GM13976 (cell line): ENCODE measurements around the gene MPDU1.

Experiments used
- DNase-seq: peaks from one replicate; pipeline ENCODE4 v3.0.0; 2012; ENCODE audit warnings: low spot score
- in situ Hi-C: fragments of 300-500 bp; cut with MboI; formaldehyde crosslinking; loops from one replicate; pipeline ENCODE4 v1.12.0; 2022; ENCODE audit warnings: low sequenced_read_pairs, mixed read lengths, inconsistent platforms; ENCODE audit not compliant: unreplicated experiment
- TF ChIP-seq, protein P1 (sequence below): IDR thresholded peaks from 2 replicates; pipeline ENCODE4 v1.5.1; 2012; ENCODE audit warnings: borderline replicate concordance, mild to moderate bottlenecking; ENCODE audit not compliant: insufficient read depth; ENCODE audit errors: extremely low read depth, missing control alignments, control extremely low read depth

Gene MPDU1

DNA sequence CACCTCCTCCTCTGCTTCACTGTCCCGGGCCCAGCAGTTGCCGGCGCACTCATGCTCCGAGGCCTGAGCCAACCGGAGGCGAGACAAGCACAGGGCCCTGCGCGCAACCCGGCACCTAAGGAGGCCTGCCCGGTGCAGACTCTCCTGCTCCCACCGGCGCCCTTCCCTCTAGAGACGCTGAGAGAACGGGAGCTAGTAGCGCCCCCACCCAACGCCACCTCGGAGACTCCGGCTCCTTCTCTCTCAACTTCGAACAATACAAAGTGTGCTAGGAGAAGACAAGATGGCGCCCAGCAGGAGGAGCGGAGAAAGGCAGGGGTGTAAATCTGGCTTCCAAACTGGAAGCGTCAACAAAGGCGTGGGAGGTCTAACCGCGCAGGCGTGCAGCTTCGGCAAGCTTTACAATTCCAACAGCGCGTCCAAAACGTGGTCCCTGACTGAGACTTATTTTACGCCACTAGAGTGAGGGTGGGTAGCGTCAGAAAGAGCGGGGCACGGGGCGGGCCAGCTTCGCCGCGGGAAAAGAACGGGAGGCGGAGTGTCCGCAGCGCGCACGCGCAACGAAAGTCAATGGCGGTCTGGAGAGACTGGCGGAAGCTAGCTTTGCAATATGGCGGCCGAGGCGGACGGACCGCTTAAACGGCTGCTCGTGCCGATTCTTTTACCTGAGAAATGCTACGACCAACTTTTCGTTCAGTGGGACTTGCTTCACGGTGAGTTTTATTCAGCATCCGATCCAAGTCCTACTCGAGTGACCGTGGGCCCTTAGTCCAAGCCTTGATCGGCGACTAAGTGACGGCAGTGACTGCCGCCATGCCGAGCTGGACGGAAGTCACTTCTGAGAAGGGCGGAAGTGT, at the start of gene MPDU1:
Gene MPDU1, plus strand, starts transcription at position 600 of the 857 bp plus-strand sequence. Its CDS starts 11 bp downstream, at position 611.
- DNase-seq = peak; percentile 94
- in situ Hi-C loops = no loop called here
- TF ChIP-seq, protein P1, sequence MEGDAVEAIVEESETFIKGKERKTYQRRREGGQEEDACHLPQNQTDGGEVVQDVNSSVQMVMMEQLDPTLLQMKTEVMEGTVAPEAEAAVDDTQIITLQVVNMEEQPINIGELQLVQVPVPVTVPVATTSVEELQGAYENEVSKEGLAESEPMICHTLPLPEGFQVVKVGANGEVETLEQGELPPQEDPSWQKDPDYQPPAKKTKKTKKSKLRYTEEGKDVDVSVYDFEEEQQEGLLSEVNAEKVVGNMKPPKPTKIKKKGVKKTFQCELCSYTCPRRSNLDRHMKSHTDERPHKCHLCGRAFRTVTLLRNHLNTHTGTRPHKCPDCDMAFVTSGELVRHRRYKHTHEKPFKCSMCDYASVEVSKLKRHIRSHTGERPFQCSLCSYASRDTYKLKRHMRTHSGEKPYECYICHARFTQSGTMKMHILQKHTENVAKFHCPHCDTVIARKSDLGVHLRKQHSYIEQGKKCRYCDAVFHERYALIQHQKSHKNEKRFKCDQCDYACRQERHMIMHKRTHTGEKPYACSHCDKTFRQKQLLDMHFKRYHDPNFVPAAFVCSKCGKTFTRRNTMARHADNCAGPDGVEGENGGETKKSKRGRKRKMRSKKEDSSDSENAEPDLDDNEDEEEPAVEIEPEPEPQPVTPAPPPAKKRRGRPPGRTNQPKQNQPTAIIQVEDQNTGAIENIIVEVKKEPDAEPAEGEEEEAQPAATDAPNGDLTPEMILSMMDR = no peak

DNA sequence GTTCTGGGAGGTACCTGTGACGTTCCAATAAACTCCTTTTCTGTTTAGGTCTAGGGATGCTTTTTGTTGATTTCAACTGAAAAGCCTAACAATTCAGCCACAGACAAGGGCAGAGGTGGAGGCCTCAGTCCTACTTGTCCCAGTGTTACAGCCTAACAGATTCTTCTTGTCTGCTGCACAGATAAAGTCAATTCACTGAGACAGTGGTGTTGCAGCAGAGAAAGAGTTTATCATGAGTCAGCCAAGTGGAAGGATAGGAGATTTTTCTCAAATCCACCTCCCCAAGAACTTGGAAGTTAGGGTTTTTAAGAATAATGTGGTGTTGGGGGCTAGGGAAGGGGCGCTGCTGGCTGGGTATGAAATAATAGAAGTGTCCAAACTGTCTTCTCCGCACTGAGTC, 45.6 kb upstream of the MPDU1 start:
- TF ChIP-seq, protein P1 = no peak
- in situ Hi-C loops = no loop called here
- no peak for DNase-seq

GRCh38 chr17:7538891-7539545, 44.6 kb upstream of the MPDU1 start:
- TF ChIP-seq, protein P1 = no peak
- DNase-seq = no peak
- in situ Hi-C loops = no loop called here

DNA sequence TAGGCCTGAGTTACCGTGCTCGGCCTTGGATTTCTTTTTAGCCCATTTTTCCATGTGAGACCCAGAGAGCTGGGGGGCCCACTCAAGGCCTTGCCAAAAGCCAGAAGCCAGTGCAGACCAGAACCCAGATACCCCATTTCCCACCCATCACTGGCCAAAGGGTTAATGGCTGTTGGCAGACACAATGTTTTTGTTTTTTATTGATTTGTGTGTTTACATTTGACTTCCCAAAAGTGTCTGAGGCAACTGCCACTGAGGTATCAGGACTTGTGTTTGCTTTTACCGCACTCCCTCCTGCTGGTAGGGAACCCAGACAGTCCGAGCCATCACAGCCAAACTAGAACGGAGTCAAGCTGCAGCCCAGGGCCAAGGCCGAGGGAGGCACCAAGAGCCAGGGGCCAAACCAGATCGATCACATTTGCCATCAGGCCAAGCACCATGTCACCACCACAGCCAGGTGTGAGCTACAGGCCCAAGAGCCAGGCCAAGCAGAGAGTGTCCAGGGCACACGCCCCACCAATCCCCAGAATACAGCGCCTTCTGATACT, 42.5 kb upstream of the MPDU1 start:
- DNase-seq = no peak
- in situ Hi-C loops = no loop called here
- TF ChIP-seq, protein P1 = no peak

DNA sequence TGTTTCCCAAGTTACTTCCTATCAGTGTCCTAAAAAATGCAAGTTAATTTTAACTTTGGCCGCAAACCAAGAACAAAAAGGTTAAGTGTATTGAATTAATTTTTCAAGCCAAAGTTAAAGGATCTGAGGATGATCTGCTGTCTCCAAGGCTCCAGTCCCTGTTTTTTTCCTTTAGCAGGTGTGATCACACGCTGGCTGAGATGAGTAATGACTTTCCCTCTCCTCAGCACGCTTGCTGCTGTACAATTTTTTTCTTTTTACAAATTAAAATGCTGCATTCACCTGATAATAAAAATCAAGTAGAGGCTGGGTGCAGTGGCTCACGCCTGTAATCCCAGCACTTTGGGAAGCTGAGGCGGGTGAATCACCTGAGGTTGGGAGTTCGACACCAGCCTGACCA, 38.7 kb upstream of the MPDU1 start:
- TF ChIP-seq, protein P1 = no peak
- in situ Hi-C loops = no loop called here
- no peak for DNase-seq

GRCh38 chr17:7548585-7549400, 34.9 kb upstream of the MPDU1 start, which contains the start of gene TNFSF12:
Gene TNFSF12 (plus strand): TSS chr17:7549058. CDS start chr17:7549154, 96 bp downstream.
- in situ Hi-C loops = no loop called here
- TF ChIP-seq, protein P1 = no peak
- DNase-seq = peak; percentile 84
